ENCODE results near the gene KIFC1. TPM values are rescaled to one million over a fixed set of nuclear protein-coding genes. Genes with fewer than 3 reads are reported as not detected.

KIFC1 gene
- total RNA-seq, 1 experiment from 2014 or later = 73.8 TPM

GRCh38 chr6:33425668-33426577 lies 34.3 kb downstream of the KIFC1 start:
- Mint-ChIP-seq H3K36me3 (ENCODE audit: insufficient read depth in 1 of 3, low read depth in 3 of 3) (peaks cover 24 to 27% (median 26%) of the 10 kb centered on the region in 3 experiments), H3K27ac (peak overlapping the region; percentile 80 to 94 (median 93)), H3K4me3 (peak overlapping the region; percentile 81 to 87), H3K27me3 (ENCODE audit: low read depth) (no peaks in the 10 kb centered on the region), H3K4me1 (peaks cover 81 to 84% of the 10 kb centered on the region in 2 experiments), H3K9me3 (no peaks in the 10 kb centered on the region; a peak in 1 of 5 replicates)
- Histone ChIP-seq H4K91ac (ENCODE audit: insufficient read length, low read depth, low read length) (no peak overlapping the region), H3K4me1 (ENCODE audit: insufficient read depth, low read length) (peaks cover 13% of the 10 kb centered on the region), H4K5ac (ENCODE audit: insufficient read length, low read depth, low read length) (no peak overlapping the region), H2AFZ (ENCODE audit: low read length) (no peak overlapping the region), H2BK12ac (ENCODE audit: insufficient read length, low read depth, low read length) (no peak overlapping the region), H3K56ac (ENCODE audit: insufficient read length, low read depth, low read length) (no peak overlapping the region), H4K8ac (replicated peaks; ENCODE audit: insufficient read length, low read depth, low read length) (no peak overlapping the region), H3K27ac (ENCODE audit: insufficient read length, low read depth, low read length) (no peak overlapping the region), H3K4ac (ENCODE audit: low read depth, low read length) (no peak overlapping the region), H2AK5ac (ENCODE audit: insufficient read length, low read length) (no peak overlapping the region), H4K20me1 (ENCODE audit: control insufficient read depth, insufficient read depth, insufficient read length) (no peaks in the 10 kb centered on the region), H2BK15ac (ENCODE audit: low read depth, low read length) (no peak overlapping the region), H3K23ac (ENCODE audit: insufficient read length, low read depth, low read length) (no peak overlapping the region), H2BK5ac (ENCODE audit: insufficient read length, low read length) (no peak overlapping the region), H3T11ph (ENCODE audit: low read length) (no peak overlapping the region), H3K9me3 (ENCODE audit: control insufficient read depth, low read depth, low read length) (no peaks in the 10 kb centered on the region), H2BK20ac (ENCODE audit: low read depth, low read length, poor library complexity, severe bottlenecking) (no peak overlapping the region), H3K9ac (ENCODE audit: extremely low read depth, insufficient read length, low read length) (no peak overlapping the region), H2BK120ac (ENCODE audit: low read depth, low read length, poor library complexity, severe bottlenecking) (no peak overlapping the region), H3K14ac (ENCODE audit: insufficient read depth, low read length) (no peak overlapping the region), H3K18ac (ENCODE audit: insufficient read length, low read depth, low read length) (no peak overlapping the region), H3K79me2 (ENCODE audit: insufficient read depth, low read length) (peaks cover 10% of the 10 kb centered on the region; the same call in 1 of the 2 replicates), H3K79me1 (ENCODE audit: insufficient read depth, low read depth, low read length, poor library complexity, severe bottlenecking) (peaks cover 3% of the 10 kb centered on the region), H3K23me2 (ENCODE audit: insufficient read length, low read depth, low read length, poor library complexity, severe bottlenecking) (peaks cover 7% of the 10 kb centered on the region), H3K27me3 (ENCODE audit: insufficient read depth, low read length) (no peaks in the 10 kb centered on the region), H3K4me2 (ENCODE audit: insufficient read depth, insufficient read length, low read length) (peak overlapping the region; percentile 89)
- peak; percentile 91 for DNase-seq
- WGBS (ENCODE audit: extremely low coverage, insufficient read length, low lambda C conversion rate) = no CpG with 5 or more reads among the region's 43 CpGs
- peak; percentile 82 for TF ChIP-seq CTCF (conservative IDR thresholded peaks at IDR 0.05)
